Ishikawa (cell line): ENCODE results near the gene SCAPER.

Source experiments
- CEBPB ChIP-seq: IDR thresholded peaks from 2 replicates; pipeline ENCODE4 v1.6.1; 2012
- CREB1 ChIP-seq: IDR thresholded peaks from 2 replicates; pipeline ENCODE4 v1.6.1; 2012; ENCODE audit warnings: low read depth
- EGR1 ChIP-seq: IDR thresholded peaks from 2 replicates; pipeline ENCODE4 v1.6.1; 2012
- EP300 ChIP-seq: IDR thresholded peaks from 2 replicates; pipeline ENCODE4 v1.6.1; 2012; ENCODE audit warnings: borderline replicate concordance
- FOXM1 ChIP-seq: IDR thresholded peaks from 2 replicates; pipeline ENCODE4 v1.6.1; 2012; ENCODE audit warnings: low read depth, borderline replicate concordance
- NFIC ChIP-seq: IDR thresholded peaks from 2 replicates; pipeline ENCODE4 v1.6.1; 2012
- RAD21 ChIP-seq: IDR thresholded peaks from 2 replicates; pipeline ENCODE4 v1.6.1; 2012; ENCODE audit warnings: low read depth
- TAF1 ChIP-seq: IDR thresholded peaks from 2 replicates; pipeline ENCODE4 v1.6.1; 2012; ENCODE audit warnings: low read depth, mild to moderate bottlenecking
- TCF12 ChIP-seq: IDR thresholded peaks from 2 replicates; pipeline ENCODE4 v1.6.1; 2012; ENCODE audit warnings: low read depth
- TEAD4 ChIP-seq: IDR thresholded peaks from 2 replicates; pipeline ENCODE4 v1.6.1; 2012
- YY1 ChIP-seq: IDR thresholded peaks from 2 replicates; pipeline ENCODE4 v1.6.1; 2012; ENCODE audit warnings: low read depth
- ZBTB7A ChIP-seq: IDR thresholded peaks from 2 replicates; pipeline ENCODE4 v1.6.1; 2012; ENCODE audit warnings: low read depth
- TF ChIP-seq, protein P1 (sequence below): IDR thresholded peaks from 2 replicates; pipeline ENCODE4 v1.6.1; 2012
- TF ChIP-seq, protein P2 (sequence below): IDR thresholded peaks from 2 replicates; pipeline ENCODE4 v1.6.1; 2012; ENCODE audit warnings: low read depth, mild to moderate bottlenecking
- TF ChIP-seq, protein P3 (sequence below): IDR thresholded peaks from 2 replicates; pipeline ENCODE4 v1.6.1; 2012

The SCAPER gene

DNA sequence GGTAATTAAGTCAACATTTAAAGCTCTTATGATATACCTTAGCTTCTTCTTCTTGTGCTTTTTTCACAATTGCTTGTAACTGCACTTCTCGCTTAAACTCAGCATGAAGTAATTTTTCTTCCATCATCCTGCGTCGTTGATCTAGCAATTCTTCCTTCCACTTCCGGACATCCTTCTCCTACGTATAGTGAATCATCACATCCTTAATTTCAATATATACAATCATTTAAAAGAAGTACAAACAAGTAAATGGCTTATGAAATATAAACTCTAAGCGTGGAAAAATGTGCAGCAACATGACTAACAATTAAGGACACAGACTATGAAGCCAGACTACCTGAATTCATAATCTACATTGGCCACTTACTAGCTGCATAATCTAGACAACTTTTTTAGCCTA, 151.4 kb downstream of the SCAPER start:
- TF ChIP-seq, protein P1, sequence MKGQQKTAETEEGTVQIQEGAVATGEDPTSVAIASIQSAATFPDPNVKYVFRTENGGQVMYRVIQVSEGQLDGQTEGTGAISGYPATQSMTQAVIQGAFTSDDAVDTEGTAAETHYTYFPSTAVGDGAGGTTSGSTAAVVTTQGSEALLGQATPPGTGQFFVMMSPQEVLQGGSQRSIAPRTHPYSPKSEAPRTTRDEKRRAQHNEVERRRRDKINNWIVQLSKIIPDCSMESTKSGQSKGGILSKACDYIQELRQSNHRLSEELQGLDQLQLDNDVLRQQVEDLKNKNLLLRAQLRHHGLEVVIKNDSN = no peak
- TF ChIP-seq ZBTB7A (no peak), EGR1 (no peak), TEAD4 (no peak), YY1 (no peak), CEBPB (no peak)
- TF ChIP-seq, protein P2, sequence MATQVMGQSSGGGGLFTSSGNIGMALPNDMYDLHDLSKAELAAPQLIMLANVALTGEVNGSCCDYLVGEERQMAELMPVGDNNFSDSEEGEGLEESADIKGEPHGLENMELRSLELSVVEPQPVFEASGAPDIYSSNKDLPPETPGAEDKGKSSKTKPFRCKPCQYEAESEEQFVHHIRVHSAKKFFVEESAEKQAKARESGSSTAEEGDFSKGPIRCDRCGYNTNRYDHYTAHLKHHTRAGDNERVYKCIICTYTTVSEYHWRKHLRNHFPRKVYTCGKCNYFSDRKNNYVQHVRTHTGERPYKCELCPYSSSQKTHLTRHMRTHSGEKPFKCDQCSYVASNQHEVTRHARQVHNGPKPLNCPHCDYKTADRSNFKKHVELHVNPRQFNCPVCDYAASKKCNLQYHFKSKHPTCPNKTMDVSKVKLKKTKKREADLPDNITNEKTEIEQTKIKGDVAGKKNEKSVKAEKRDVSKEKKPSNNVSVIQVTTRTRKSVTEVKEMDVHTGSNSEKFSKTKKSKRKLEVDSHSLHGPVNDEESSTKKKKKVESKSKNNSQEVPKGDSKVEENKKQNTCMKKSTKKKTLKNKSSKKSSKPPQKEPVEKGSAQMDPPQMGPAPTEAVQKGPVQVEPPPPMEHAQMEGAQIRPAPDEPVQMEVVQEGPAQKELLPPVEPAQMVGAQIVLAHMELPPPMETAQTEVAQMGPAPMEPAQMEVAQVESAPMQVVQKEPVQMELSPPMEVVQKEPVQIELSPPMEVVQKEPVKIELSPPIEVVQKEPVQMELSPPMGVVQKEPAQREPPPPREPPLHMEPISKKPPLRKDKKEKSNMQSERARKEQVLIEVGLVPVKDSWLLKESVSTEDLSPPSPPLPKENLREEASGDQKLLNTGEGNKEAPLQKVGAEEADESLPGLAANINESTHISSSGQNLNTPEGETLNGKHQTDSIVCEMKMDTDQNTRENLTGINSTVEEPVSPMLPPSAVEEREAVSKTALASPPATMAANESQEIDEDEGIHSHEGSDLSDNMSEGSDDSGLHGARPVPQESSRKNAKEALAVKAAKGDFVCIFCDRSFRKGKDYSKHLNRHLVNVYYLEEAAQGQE = no peak
- TF ChIP-seq, protein P3, sequence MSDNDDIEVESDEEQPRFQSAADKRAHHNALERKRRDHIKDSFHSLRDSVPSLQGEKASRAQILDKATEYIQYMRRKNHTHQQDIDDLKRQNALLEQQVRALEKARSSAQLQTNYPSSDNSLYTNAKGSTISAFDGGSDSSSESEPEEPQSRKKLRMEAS = no peak

DNA sequence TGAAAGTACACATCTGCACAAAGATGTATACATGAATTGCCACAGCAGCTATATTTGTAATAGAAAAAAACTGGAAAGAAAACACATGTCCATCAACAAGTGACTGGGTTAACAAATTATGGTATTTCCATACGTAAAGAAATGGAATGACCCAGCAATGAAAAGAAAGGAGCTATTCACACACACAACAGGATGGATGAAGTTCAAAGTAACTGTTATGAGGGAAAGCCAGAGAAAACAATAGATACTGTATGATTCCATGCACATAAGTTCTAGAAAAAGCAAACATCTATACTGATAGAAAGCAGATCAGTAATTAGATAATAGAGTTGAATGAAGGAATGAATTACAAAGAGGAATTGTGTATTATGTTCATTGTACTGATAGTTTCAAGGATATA, 152.0 kb downstream of the SCAPER start:
- no peak for TF ChIP-seq NFIC
- TF ChIP-seq, protein P2 = no peak
- TF ChIP-seq CREB1 = no peak
- TF ChIP-seq RAD21 = no peak

DNA sequence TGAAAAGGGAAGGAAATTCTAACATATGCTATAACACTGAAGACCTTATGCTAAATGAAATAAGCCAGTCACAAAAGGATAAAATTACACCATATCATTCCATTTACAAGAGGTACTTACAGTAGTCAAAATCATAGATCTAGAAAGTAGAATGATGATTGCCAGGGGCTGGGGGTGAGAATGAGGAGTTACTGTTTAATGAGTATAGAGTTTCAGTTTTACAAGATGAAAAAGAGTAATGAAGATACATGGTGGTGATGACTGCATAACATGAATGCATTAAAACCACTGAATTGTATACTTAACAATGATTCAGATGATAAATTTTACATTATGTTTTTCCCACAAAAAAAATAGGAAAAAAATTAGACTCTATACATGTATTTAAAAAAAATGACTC, 152.6 kb downstream of the SCAPER start:
- no peak for TF ChIP-seq ZBTB7A
- no peak for TF ChIP-seq RAD21
- TF ChIP-seq TAF1 = no peak
- no peak for TF ChIP-seq FOXM1
- TF ChIP-seq, protein P3 = no peak
- TF ChIP-seq TEAD4 = no peak
- no peak for TF ChIP-seq EP300
- TF ChIP-seq, protein P2 = no peak
- no peak for TF ChIP-seq TCF12
- TF ChIP-seq EGR1 = no peak
- TF ChIP-seq NFIC = no peak
- no peak for TF ChIP-seq CEBPB

DNA sequence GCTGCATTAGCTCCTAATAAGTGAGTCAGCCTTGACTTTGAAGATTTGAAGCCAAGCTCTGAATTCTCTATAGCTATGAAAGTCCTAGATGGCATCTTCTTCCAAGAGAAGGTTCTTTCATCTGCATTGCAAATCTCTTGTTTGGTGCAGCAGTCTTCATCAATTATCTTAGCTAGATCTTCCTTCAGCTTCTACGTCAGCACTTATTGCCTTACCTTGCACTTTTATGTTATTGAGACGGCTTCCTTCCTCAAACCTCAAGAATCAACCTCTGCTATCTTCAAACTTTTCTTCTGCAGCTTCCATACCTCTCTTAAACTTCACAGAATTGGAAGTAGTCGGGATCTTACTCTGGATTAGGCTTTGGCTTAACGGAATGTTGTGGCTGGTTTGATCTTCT, 167.6 kb downstream of the SCAPER start:
- no peak for TF ChIP-seq TEAD4
- no peak for TF ChIP-seq ZBTB7A
- TF ChIP-seq TAF1 = no peak
- TF ChIP-seq EGR1 = no peak
- TF ChIP-seq, protein P2 = no peak

DNA sequence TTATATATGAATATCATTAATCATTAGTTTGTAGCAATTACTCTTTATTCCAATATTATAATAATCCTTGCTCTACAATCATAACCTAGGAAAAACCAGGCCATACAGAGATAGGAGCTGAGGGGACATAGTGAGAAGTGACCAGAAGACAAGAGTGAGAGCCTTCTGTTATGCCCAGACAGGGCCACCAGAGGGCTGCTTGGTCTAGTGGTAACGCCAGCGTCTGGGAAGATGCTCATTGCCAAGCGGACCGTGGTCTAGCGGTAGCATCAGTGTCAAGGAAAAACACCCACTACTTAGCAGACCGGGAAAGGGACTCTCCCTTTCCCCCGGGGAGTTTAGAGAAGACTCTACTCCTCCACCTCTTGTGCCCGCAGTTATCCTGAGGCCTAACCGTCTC, 172.8 kb downstream of the SCAPER start:
- TF ChIP-seq RAD21 = peak; percentile 16; the same call in 1 of the 2 replicates
